ENCODE results near the gene CD5L.

CD5L gene

DNA sequence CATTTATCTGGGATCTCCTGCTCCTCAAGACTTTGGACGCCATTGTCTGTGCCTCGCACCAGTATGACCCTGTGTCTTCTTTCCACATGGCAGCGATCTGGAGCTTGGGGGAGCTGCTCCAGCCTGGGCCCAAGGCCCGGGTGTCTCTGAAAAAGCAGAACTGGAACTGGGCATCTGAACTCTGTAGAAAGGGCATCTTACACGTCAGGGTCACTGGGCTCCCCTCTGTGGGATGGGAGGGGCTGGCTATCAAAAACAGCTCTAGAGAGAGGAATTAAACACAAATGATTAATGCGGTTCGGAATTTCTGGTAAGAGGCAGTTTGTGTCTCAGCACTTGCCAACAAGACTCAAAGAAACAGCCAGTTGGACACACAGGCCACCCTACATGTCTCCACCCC, 37.8 kb downstream of the CD5L start:
- DNase-seq (ENCODE audit: low spot score): no peak
- CTCF ChIA-PET: interaction anchor here (0.6 kb wide), 1 partner anchor 1407 kb away, joined by 3 read pairs; no protein-coding TSS in a partner anchor
- H3K27ac ChIP-seq: no peak overlapping the region
- POLR2A ChIA-PET (ENCODE audit: low non-redundant PET): no interaction called here
- TF ChIP-seq, protein P1, sequence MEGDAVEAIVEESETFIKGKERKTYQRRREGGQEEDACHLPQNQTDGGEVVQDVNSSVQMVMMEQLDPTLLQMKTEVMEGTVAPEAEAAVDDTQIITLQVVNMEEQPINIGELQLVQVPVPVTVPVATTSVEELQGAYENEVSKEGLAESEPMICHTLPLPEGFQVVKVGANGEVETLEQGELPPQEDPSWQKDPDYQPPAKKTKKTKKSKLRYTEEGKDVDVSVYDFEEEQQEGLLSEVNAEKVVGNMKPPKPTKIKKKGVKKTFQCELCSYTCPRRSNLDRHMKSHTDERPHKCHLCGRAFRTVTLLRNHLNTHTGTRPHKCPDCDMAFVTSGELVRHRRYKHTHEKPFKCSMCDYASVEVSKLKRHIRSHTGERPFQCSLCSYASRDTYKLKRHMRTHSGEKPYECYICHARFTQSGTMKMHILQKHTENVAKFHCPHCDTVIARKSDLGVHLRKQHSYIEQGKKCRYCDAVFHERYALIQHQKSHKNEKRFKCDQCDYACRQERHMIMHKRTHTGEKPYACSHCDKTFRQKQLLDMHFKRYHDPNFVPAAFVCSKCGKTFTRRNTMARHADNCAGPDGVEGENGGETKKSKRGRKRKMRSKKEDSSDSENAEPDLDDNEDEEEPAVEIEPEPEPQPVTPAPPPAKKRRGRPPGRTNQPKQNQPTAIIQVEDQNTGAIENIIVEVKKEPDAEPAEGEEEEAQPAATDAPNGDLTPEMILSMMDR (conservative IDR thresholded peaks at IDR 0.05; ENCODE audit: low read depth): no peak

DNA sequence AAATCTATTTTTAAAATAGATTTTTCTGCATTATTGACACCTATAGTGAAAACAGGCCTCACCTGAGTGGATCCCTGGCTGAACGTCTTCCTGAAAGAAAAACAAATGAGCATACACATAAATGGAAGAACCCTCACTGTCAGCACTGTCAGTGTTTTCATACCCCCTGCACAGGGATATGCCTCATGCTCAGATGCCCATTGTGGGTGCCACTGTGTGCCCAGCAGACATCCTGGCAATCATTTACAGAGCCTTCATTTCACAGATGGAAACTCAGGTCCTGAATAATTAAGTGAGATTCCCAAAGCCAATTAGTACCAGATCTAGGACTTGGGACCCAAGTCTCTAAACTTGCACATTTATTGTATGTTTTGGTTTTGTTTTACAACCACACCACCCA, 41.6 kb downstream of the CD5L start:
- CTCF ChIA-PET: no interaction called here
- DNase-seq (ENCODE audit: low spot score): no peak
- TF ChIP-seq, protein P1 (conservative IDR thresholded peaks at IDR 0.05; ENCODE audit: low read depth): no peak
- no peak overlapping the region for H3K27ac ChIP-seq
- POLR2A ChIA-PET (ENCODE audit: low non-redundant PET): no interaction called here

DNA sequence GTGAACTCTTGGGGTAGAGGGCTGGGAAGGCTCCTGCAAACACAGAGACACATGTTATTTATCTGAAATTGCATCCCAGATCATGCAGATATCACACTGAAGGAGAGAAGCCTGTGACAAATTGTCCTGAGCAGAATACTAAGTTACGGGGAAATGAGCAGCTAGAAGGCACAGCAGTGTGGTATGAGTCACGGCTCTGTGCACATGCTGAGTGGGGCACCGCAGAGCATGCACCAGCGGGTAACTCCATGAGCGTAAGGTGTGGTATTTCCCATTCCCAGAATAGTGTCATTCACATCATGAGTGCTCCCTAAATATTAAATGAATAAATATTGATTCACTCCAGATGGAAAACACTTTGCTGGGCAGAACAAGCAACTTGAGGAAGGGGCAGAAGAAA, 43.4 kb downstream of the CD5L start:
- POLR2A ChIA-PET (ENCODE audit: low non-redundant PET): no interaction called here
- peak; percentile 6 for DNase-seq (ENCODE audit: low spot score)
- CTCF ChIA-PET: interaction anchor here (0.6 kb wide), 1 partner anchor 537 kb away, joined by 4 read pairs; no protein-coding TSS in a partner anchor
- H3K27ac ChIP-seq: no peak overlapping the region
- TF ChIP-seq, protein P1 (conservative IDR thresholded peaks at IDR 0.05; ENCODE audit: low read depth): no peak

DNA sequence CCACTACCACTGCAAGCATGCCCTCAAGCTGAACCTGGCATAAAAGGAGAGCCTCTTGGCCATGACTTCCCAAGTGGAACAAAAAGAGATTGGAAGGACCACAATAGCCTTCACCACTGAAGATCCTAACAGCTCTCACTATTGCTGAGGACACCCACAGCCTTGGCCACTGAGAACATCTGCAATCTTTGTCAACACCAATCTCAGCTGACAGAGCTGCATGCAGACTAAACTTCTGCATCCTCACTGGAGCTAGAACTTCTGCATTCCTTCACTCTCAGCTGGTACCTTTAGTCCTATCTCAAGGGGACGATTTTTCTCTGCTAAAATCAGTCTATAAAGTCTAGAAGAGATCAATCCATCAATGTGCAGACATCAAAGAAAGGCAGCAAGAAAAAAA, 56.4 kb downstream of the CD5L start:
- ChIA-PET CTCF (interaction anchor here (1.5 kb wide), 1 partner anchor 94 kb away, joined by 4 read pairs; no protein-coding TSS in a partner anchor), POLR2A (ENCODE audit: low non-redundant PET) (no interaction called here)
- TF ChIP-seq, protein P1 (conservative IDR thresholded peaks at IDR 0.05; ENCODE audit: low read depth): no peak
- no peak overlapping the region for H3K27ac ChIP-seq
- no peak for DNase-seq (ENCODE audit: low spot score)

DNA sequence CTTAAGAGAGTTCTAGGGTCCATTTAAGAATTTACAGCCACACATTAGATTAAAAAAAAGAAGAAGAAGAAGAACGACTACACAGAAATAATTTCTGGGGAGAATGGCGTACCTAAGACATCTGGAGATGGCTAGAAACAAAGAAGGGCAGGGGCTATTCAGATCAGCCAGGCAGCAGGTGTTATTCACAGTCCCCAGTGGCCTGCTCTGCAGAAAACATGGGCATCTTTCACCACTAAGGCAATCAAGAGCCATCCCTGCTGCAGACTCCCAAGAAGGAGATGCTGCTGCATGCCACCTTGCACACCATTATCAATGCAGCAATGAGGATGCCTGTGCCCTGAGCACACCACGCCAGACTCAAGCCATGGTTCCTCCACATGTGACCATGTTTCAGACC, 56.8 kb downstream of the CD5L start:
- TF ChIP-seq, protein P1 (conservative IDR thresholded peaks at IDR 0.05; ENCODE audit: low read depth): no peak
- no peak for DNase-seq (ENCODE audit: low spot score)
- POLR2A ChIA-PET (ENCODE audit: low non-redundant PET): no interaction called here
- no peak overlapping the region for H3K27ac ChIP-seq
- CTCF ChIA-PET: no interaction called here

DNA sequence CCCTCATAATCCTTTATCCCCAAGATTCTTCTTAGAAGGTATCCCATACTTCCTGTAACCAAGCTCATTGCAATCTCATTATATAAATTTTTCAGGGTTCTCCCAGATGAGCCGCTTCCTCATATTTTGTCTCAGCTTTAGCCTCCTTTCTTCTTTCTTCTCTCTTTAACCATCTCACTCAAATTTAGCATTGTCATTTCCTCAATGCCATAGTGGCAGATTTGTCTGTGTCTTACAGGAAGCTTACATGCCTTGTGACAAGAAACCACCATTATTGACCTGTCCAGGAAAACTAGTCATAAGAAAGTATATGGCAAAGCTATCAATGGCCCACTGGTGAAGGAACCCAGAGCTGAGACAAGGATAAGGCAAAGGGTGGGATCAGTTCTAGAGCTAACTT, 58.7 kb downstream of the CD5L start:
- ChIA-PET POLR2A (ENCODE audit: low non-redundant PET) (no interaction called here), CTCF (no interaction called here)
- no peak overlapping the region for H3K27ac ChIP-seq
- no peak for DNase-seq (ENCODE audit: low spot score)
- TF ChIP-seq, protein P1 (conservative IDR thresholded peaks at IDR 0.05; ENCODE audit: low read depth): no peak

DNA sequence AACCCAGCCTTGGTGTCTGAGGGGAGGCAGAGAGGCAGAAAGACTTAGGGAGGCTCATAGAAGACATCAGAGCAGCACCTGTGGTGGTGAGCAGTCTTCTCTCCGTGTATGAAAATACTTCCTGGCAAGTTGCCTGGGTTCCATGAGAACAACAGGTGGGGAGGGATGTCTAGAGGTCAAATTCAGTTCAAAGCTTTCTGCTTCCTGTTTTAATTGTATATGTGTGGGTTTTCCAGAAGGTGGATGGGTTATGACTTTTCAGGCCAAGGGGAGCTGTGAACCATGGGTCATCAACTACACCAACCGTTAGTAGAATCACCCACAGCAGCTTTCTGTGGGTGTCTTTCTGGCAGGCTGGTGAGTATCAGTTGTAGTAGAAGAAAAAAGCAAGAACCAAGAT, 60.6 kb downstream of the CD5L start:
- POLR2A ChIA-PET (ENCODE audit: low non-redundant PET): no interaction called here
- no peak overlapping the region for H3K27ac ChIP-seq
- CTCF ChIA-PET: interaction anchor here (0.6 kb wide), 1 partner anchor 79 kb away, joined by 4 read pairs; no protein-coding TSS in a partner anchor
- DNase-seq (ENCODE audit: low spot score): no peak
- TF ChIP-seq, protein P1 (conservative IDR thresholded peaks at IDR 0.05; ENCODE audit: low read depth): no peak

Data from RWPE1 (cell line).